HFFc6 (cell line): ENCODE measurements around the gene SLC39A3. TPM values are rescaled to one million over a fixed set of nuclear protein-coding genes. Genes with fewer than 3 reads are reported as not detected.

ENCODE experiments used
- DNase-seq: peaks from one replicate; pipeline ENCODE4 v3.0.0-alpha.2; 2018
- H3K27ac Mint-ChIP-seq: 2 replicates; pipeline ENCODE4 v1.8.0; 2020; ENCODE audit warnings: mild to moderate bottlenecking, mixed read lengths
- H3K27me3 Mint-ChIP-seq: 2 replicates; pipeline ENCODE4 v1.8.0; 2021; ENCODE audit warnings: mild to moderate bottlenecking, moderate library complexity, mixed read lengths; ENCODE audit not compliant: insufficient read depth
- H3K36me3 Mint-ChIP-seq: 2 replicates; pipeline ENCODE4 v1.8.0; 2021; ENCODE audit warnings: low read depth, mixed read lengths
- H3K4me1 Mint-ChIP-seq: 2 replicates; pipeline ENCODE4 v1.8.0; 2020; ENCODE audit warnings: low read depth, mixed read lengths
- H3K4me3 Mint-ChIP-seq: 2 replicates; pipeline ENCODE4 v1.8.0; 2020; ENCODE audit warnings: mild to moderate bottlenecking, moderate library complexity, mixed read lengths
- H3K9me3 Mint-ChIP-seq: 2 replicates; pipeline ENCODE4 v1.8.0; 2020; ENCODE audit warnings: mild to moderate bottlenecking, mixed read lengths
- total RNA-seq, 6 experiments: library from RNA; stranded (reverse); fragmentation: NEBNext Ultra II Directional; extraction: Animal tissue kit (Norgen Biotek cat#: 25700); gene quantifications; 2 replicates in 1 of 6; 3 replicates in 5 of 6; pipeline ENCODE4 v1.2.3, GENCODE V29; 2021
- TF ChIP-seq, protein P1 (sequence below): fragments of 200-600 bp; sonication (generic); IDR thresholded peaks from 2 replicates; pipeline ENCODE4 v1.5.0; 2021; ENCODE audit warnings: antibody characterized with exemption, mild to moderate bottlenecking

SLC39A3 gene
- total RNA-seq, 6 experiments from 2014 or later: 39.2 to 49.1 (median 42.5) TPM

DNA sequence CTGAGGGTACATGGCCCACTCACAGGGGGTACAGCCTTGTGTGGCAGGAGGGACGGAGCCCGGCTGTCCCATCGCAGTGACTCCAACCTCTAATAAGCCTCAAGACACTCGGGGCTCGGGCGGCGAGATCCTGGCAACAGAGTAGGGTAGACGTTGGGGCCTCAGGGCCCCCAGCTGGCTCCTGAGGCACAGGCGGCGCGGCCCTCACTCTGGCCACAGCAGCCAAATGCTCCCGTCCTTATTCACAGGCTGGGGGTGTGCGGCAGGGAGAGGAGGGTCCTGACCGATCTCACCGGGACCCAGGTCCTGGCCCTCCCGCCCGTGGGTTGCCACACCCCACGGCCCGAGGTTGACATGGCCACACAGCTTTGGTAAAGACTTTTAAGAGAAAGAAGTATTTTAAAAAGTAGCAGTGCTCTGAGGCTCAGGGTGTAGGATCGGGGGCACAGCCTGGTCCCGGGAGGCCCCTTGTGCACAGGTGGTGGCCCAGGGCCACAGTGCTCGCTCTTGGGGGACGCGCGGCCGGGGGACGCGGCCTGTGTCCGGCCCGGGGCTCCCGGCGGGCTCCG is 7.6 kb downstream of the SLC39A3 start:
- Mint-ChIP-seq H3K36me3 (peaks cover 31% of the 10 kb centered on the region), H3K27me3 (peaks cover 1% of the 10 kb centered on the region; the same call in 1 of the 2 replicates), H3K4me1 (no peaks in the 10 kb centered on the region), H3K27ac (no peak overlapping the region), H3K4me3 (no peak overlapping the region), H3K9me3 (no peaks in the 10 kb centered on the region)
- no peak for DNase-seq
- TF ChIP-seq, protein P1, sequence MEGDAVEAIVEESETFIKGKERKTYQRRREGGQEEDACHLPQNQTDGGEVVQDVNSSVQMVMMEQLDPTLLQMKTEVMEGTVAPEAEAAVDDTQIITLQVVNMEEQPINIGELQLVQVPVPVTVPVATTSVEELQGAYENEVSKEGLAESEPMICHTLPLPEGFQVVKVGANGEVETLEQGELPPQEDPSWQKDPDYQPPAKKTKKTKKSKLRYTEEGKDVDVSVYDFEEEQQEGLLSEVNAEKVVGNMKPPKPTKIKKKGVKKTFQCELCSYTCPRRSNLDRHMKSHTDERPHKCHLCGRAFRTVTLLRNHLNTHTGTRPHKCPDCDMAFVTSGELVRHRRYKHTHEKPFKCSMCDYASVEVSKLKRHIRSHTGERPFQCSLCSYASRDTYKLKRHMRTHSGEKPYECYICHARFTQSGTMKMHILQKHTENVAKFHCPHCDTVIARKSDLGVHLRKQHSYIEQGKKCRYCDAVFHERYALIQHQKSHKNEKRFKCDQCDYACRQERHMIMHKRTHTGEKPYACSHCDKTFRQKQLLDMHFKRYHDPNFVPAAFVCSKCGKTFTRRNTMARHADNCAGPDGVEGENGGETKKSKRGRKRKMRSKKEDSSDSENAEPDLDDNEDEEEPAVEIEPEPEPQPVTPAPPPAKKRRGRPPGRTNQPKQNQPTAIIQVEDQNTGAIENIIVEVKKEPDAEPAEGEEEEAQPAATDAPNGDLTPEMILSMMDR: no peak

DNA sequence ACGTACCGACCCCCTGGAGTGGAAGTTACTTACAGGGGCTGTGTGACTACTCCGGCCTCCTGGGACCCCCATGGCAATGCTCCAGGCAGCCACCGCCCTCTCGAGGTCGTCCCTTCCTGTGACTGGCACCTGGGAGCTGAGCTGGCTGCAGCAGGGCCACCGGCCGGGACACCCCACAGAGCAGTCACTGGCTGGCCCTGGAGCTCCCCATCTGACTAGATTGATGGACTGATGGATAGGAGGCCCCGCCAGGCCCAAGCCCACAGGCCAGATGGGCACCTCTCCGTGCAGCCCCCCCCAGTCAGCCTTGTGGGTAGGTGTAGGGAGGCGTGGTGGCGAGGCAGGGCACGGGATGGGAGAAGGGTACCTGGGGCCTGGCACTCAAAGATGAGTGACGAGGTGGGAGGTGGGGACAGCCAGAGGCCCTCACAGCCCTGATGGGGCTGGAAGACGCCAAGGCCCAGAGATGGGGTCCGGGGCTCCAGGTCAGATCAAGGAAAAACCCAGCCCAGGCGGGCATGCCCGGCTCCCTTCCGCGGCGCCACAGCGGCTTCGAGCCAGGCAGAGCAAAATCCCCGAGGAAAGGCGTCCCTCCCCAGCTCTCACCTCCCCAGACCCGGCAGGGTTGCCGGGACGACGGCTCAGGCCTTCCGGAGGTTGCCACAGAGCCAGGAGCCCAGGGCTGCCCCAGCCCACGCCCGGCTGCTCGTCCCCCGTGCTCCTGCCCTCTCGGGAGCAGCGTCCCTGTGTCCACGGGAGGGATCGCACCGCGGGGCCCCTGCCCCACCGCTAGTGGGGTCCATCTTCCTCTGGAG is 8.4 kb downstream of the SLC39A3 start:
- H3K9me3 Mint-ChIP-seq: no peaks in the 10 kb centered on the region

DNA sequence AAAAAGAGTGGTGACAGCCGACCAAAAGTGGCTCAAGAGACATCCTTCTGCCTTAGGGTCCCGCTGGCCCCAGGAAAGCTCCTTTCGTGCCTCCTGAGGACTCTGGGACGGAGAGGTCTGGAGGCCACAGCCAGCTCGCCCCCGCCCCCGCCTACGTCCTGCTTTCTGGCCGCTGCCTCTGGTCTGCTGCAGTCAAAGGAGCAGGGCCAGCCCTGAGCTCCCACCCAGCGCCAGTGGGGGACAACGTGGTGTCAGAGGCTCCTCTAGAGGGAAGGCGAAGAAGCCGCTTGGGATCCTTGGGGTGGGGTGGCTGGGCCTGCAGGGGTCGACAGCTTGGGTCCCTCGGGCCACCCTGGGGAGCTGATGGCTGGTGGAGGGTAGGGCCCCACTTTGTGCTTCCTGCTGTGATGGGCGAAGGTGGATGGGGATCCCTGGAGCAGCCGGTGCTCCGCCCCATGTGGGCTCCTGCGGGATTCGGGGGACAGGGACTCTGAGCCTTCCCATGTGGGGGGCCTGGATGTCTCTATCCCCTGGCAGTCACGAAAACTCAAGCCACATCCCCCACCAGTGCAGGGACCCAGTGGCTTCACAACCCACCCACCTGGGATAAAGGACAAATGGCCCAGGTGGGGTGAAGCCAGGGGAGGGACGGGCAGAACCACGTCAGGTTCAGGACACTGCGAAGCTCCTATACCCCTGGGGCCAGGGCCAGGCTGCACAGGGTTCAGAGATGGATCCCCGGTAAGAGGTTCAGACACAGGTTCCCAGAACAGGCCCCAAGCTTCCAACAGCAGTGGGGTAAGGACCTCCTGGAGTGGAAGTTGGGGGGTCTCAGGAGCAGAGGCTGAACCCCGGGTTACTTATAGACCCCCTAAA is 9.6 kb downstream of the SLC39A3 start:
- H3K27ac Mint-ChIP-seq: no peak overlapping the region
- TF ChIP-seq, protein P1: no peak
- H3K27me3 Mint-ChIP-seq: peaks cover 1% of the 10 kb centered on the region; the same call in 1 of the 2 replicates
- H3K9me3 Mint-ChIP-seq: no peaks in the 10 kb centered on the region
- H3K4me3 Mint-ChIP-seq: no peak overlapping the region
- H3K4me1 Mint-ChIP-seq: no peaks in the 10 kb centered on the region
- H3K36me3 Mint-ChIP-seq: peaks cover 12% of the 10 kb centered on the region
- no peak for DNase-seq

More for the DNA sequence above, 8.4 kb downstream of the SLC39A3 start:
- H3K27ac Mint-ChIP-seq: no peak overlapping the region
- H3K27me3 Mint-ChIP-seq: peaks cover 1% of the 10 kb centered on the region; the same call in 1 of the 2 replicates
- TF ChIP-seq, protein P1: no peak
- no peak for DNase-seq
- H3K4me1 Mint-ChIP-seq: no peaks in the 10 kb centered on the region
- no peak overlapping the region for H3K4me3 Mint-ChIP-seq
- H3K36me3 Mint-ChIP-seq: peaks cover 22% of the 10 kb centered on the region

DNA sequence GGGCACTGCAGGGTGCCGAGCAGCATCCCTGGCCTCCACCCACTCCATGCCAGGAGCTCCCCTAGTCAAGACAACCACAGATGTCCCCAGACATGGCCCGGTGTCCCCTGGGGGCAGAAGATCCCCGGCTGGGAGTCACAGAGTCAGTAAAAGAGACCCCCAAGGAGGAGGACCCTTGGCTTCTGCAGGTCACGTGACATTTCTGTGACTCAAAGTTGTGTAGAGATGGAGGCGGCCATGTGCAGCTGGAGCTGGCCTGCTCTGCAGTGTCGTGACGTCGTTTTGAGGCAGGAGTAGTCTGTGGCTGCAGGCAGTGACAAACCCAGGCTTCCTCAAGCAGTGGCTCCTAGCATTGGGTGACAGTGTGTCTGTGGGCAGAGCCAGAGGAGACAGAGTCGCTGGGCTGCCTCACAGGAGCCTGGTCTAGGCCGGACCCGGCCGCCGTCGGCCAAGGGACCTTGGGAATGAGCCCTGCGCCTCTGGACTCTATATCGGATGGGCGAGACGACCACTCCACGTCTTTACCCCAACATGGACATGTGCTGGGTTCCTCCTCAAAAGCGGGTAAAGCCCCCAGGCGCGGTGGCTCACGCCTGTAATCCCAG is 10.9 kb downstream of the SLC39A3 start:
- Mint-ChIP-seq H3K4me1 (peaks cover 7% of the 10 kb centered on the region), H3K4me3 (no peak overlapping the region)

DNA sequence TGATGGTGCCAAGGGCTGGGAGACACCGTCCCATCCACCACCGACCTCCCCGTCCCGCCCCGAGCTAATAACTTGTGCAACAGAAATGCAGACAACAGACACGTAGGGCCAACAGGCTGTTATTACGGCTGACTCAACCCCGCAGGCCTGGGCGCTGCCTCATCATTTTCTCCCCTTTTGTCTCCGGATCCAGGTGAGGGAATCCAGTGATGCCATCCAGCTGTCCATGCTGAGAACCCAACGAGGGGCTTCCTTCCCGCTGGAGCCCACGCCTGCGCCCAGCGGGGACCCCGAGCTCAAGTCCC is 12.2 kb downstream of the SLC39A3 start:
- TF ChIP-seq, protein P1: no peak
- Mint-ChIP-seq H3K27me3 (peaks cover 1% of the 10 kb centered on the region; the same call in 1 of the 2 replicates), H3K4me1 (peaks cover 19% of the 10 kb centered on the region), H3K36me3 (no peaks in the 10 kb centered on the region), H3K9me3 (no peaks in the 10 kb centered on the region), H3K27ac (no peak overlapping the region), H3K4me3 (no peak overlapping the region)
- DNase-seq: no peak

More for the DNA sequence above, 10.9 kb downstream of the SLC39A3 start:
- Mint-ChIP-seq H3K27ac (no peak overlapping the region), H3K9me3 (no peaks in the 10 kb centered on the region), H3K36me3 (0 out of 2 replicates have a peak, but pooled peaks cover under 1% of the 10 kb centered on the region), H3K27me3 (peaks cover 2% of the 10 kb centered on the region)
- TF ChIP-seq, protein P1: no peak
- DNase-seq: no peak
